Neuronal stem cell (in vitro differentiated cells): ENCODE results near the gene ANKRD60.

ENCODE experiments used
- DNase-seq: peaks from one replicate; pipeline ENCODE4 v3.0.0-alpha.2; 2013; ENCODE audit warnings: low spot score
- H2AFZ ChIP-seq: one replicate; pipeline ENCODE4 v1.6.1; 2013; ENCODE audit warnings: mild to moderate bottlenecking, low read length, inconsistent platforms
- H2AK5ac ChIP-seq: 2 replicates; pipeline ENCODE4 v1.6.1; 2013; ENCODE audit warnings: low read depth, mild to moderate bottlenecking, inconsistent platforms, low read length, moderate library complexity, mixed read lengths
- H2BK120ac ChIP-seq: 2 replicates; pipeline ENCODE4 v1.6.1; 2013; ENCODE audit warnings: low read depth, mild to moderate bottlenecking, inconsistent platforms, low read length, moderate library complexity, mixed read lengths
- H2BK12ac ChIP-seq: one replicate; pipeline ENCODE4 v1.6.1; 2013; ENCODE audit warnings: low read length, inconsistent platforms
- H2BK15ac ChIP-seq: 2 replicates; pipeline ENCODE4 v1.6.1; 2013; ENCODE audit warnings: mild to moderate bottlenecking, low read length, inconsistent platforms, mixed read lengths
- H2BK5ac ChIP-seq: one replicate; pipeline ENCODE4 v1.6.1; 2013; ENCODE audit warnings: inconsistent platforms, mild to moderate bottlenecking, low read length, moderate library complexity
- H3K14ac ChIP-seq: one replicate; pipeline ENCODE4 v1.6.1; 2013; ENCODE audit warnings: low read length, inconsistent platforms
- H3K18ac ChIP-seq: 2 replicates; pipeline ENCODE4 v1.6.1; 2013; ENCODE audit warnings: low read length, inconsistent platforms
- H3K23ac ChIP-seq: 2 replicates; pipeline ENCODE4 v1.6.1; 2013; ENCODE audit warnings: low read depth, mild to moderate bottlenecking, mixed read lengths, low read length, inconsistent platforms; ENCODE audit not compliant: poor library complexity
- H3K27ac ChIP-seq: replicated peaks from 3 replicates; pipeline ENCODE4 v1.5.1; 2013; ENCODE audit warnings: low read length, inconsistent platforms
- H3K27me3 ChIP-seq, 3 experiments: 2 replicates each; pipeline ENCODE4 v1.6.1; 2013; ENCODE audit warnings: low read length in 3 of 3, mild to moderate bottlenecking in 2 of 3, inconsistent platforms in 1 of 3, low read depth in 1 of 3, mixed read lengths in 1 of 3, moderate library complexity in 1 of 3; ENCODE audit not compliant: control insufficient read depth in 3 of 3, insufficient read depth in 3 of 3
- H3K36me3 ChIP-seq, 2 donors: replicated peaks in 1 of 2; 2 replicates each; pipeline ENCODE4 v1.6.1; 2013; ENCODE audit warnings: low read length in 2 of 2; ENCODE audit not compliant: control insufficient read depth in 2 of 2, insufficient read depth in 2 of 2
- H3K4ac ChIP-seq: 2 replicates; pipeline ENCODE4 v1.6.1; 2013; ENCODE audit warnings: inconsistent platforms, mild to moderate bottlenecking, low read length, moderate library complexity
- H3K4me1 ChIP-seq, 2 donors: 1 replicate in 1 of 2; 2 replicates in 1 of 2; pipeline ENCODE4 v1.6.1; 2013; ENCODE audit warnings: low read length in 2 of 2, low read depth in 1 of 2; ENCODE audit not compliant: control insufficient read depth in 2 of 2, insufficient read depth in 1 of 2
- H3K4me2 ChIP-seq: one replicate; pipeline ENCODE4 v1.6.1; 2013; ENCODE audit warnings: mild to moderate bottlenecking, low read length, inconsistent platforms; ENCODE audit not compliant: insufficient read depth, poor library complexity, severe bottlenecking
- H3K4me3 ChIP-seq, 2 donors: 2 replicates each; pipeline ENCODE4 v1.5.1; 2013; ENCODE audit warnings: low read length in 2 of 2, mild to moderate bottlenecking in 2 of 2, inconsistent platforms in 1 of 2, moderate library complexity in 1 of 2
- H3K79me1 ChIP-seq: one replicate; pipeline ENCODE4 v1.6.1; 2013; ENCODE audit warnings: low read depth, mild to moderate bottlenecking, inconsistent platforms, low read length, moderate library complexity
- H3K9ac ChIP-seq: one replicate; pipeline ENCODE4 v1.6.1; 2013; ENCODE audit warnings: mild to moderate bottlenecking, low read depth, low read length, inconsistent platforms; ENCODE audit not compliant: poor library complexity
- H3K9me3 ChIP-seq, 2 donors: replicated peaks in 1 of 2; 2 replicates each; pipeline versions ENCODE3 to v1.6.1; 2013; ENCODE audit warnings: low read length in 2 of 2, mild to moderate bottlenecking in 2 of 2, inconsistent platforms in 1 of 2, low read depth in 1 of 2, mixed read lengths in 1 of 2, moderate library complexity in 1 of 2; ENCODE audit not compliant: control insufficient read depth in 2 of 2, insufficient read depth in 1 of 2
- H4K8ac ChIP-seq: one replicate; pipeline ENCODE4 v1.6.1; 2013; ENCODE audit warnings: low read depth, mild to moderate bottlenecking, inconsistent platforms, low read length, moderate library complexity
- H4K91ac ChIP-seq: one replicate; pipeline ENCODE4 v1.6.1; 2013; ENCODE audit warnings: low read length, low read depth, mild to moderate bottlenecking, inconsistent platforms; ENCODE audit not compliant: poor library complexity
- WGBS, 2 donors: extraction: QIAGEN DNeasy Blood & Tissue Kit; methylation state at CpG; one replicate each; pipeline ENCODE4 v1.1.7; 2013; ENCODE audit warnings: missing lambda C conversion rate in 2 of 2, mixed read lengths in 1 of 2; ENCODE audit not compliant: insufficient read length in 2 of 2, insufficient replicate concordance in 1 of 2; ENCODE audit errors: extremely low coverage in 2 of 2; 5-methylcytosine and 5-hydroxymethylcytosine counted together

ANKRD60 gene

DNA sequence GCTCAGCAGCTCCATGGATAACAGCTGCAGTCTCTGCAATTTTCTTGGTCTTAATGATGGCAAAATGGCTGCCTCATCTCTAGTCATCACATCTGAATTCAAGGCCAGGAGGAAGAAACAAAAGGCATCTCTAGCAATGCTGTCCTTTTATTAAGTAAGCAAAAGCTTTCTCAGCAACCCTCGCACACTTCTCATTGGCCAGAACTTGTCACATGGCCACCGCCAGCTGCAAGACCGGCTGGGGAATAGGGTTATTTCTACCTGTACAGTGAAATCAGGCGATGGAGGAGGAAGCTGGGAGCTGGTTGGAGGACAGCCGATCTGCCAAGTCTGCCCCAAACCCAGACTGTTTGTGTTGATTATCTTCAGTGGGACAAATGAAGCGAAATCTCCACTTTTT lies 33.4 kb downstream of the ANKRD60 start:
- Histone ChIP-seq H2BK5ac (no peak overlapping the region), H3K27ac (no peak overlapping the region), H2AK5ac (no peak overlapping the region), H3K4me2 (no peak overlapping the region), H2BK120ac (no peak overlapping the region), H4K91ac (no peak overlapping the region), H3K27me3 (peaks cover 0 to 2% (median 0%) of the 10 kb centered on the region in 3 experiments), H3K4me1 (no peaks in the 10 kb centered on the region), H3K79me1 (no peaks in the 10 kb centered on the region), H3K4ac (no peak overlapping the region), H3K9ac (no peak overlapping the region), H3K9me3 (no peaks in the 10 kb centered on the region), H4K8ac (no peak overlapping the region), H2BK15ac (no peak overlapping the region), H3K18ac (no peak overlapping the region), H3K23ac (no peak overlapping the region), H3K36me3 (no peaks in the 10 kb centered on the region), H2AFZ (no peak overlapping the region), H3K4me3 (no peak overlapping the region), H2BK12ac (no peak overlapping the region), H3K14ac (no peak overlapping the region)
- no CpG with 5 or more reads among the region's 6 CpGs for WGBS, 2 donors
- DNase-seq: no peak

GRCh38 chr20:58194175-58194791 lies 34.2 kb downstream of the ANKRD60 start:
- Histone ChIP-seq H4K91ac (no peak overlapping the region), H3K9me3 (no peaks in the 10 kb centered on the region), H2BK120ac (no peak overlapping the region), H2BK12ac (no peak overlapping the region), H2BK15ac (no peak overlapping the region), H3K4me3 (no peak overlapping the region), H3K36me3 (no peaks in the 10 kb centered on the region), H3K27me3 (peaks cover 0 to 2% (median 0%) of the 10 kb centered on the region in 3 experiments), H3K4me1 (no peaks in the 10 kb centered on the region), H3K23ac (no peak overlapping the region), H3K9ac (no peak overlapping the region), H3K27ac (no peak overlapping the region), H2AK5ac (no peak overlapping the region), H3K79me1 (no peaks in the 10 kb centered on the region), H2AFZ (no peak overlapping the region), H2BK5ac (no peak overlapping the region), H4K8ac (no peak overlapping the region), H3K18ac (no peak overlapping the region), H3K14ac (no peak overlapping the region), H3K4ac (no peak overlapping the region), H3K4me2 (no peak overlapping the region)
- DNase-seq: no peak
- no CpG with 5 or more reads among the region's 7 CpGs for WGBS, 2 donors

DNA sequence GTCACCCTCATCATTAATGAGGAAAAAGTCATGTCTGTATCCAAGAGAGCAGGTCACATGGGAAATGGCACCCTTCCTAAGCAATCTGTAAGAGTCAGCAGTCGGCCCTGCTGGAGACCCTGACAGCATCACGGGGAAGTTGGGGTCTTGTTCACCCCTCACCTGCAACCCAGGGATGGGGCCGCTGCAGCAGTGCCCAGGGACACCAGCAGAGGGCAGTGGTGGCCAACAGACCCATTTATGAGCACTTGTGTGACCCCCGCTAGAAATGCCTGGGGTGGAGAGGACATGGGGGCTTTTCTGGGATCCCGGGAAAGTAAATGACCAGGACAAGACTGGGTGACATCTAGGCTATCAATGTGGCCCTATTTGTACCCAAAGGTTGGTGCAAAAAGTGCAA lies 35.9 kb downstream of the ANKRD60 start:
- no CpG with 5 or more reads among the region's 5 CpGs for WGBS, 2 donors
- no peak overlapping the region for H3K4me3 ChIP-seq

GRCh38 chr20:58192065-58192464 lies 36.4 kb downstream of the ANKRD60 start:
- no peaks in the 10 kb centered on the region for H3K9me3 ChIP-seq
- H3K4ac ChIP-seq: no peak overlapping the region
- WGBS, 2 donors: no CpG with 5 or more reads among the region's 10 CpGs
- no peak overlapping the region for H2BK120ac ChIP-seq
- no peak overlapping the region for H2AFZ ChIP-seq
- no peak overlapping the region for H2BK15ac ChIP-seq
- no peaks in the 10 kb centered on the region for H3K36me3 ChIP-seq
- H2AK5ac ChIP-seq: no peak overlapping the region
- H3K27me3 ChIP-seq: peaks cover 0 to 2% (median 0%) of the 10 kb centered on the region in 3 experiments
- no peak overlapping the region for H3K4me2 ChIP-seq
- H3K9ac ChIP-seq: no peak overlapping the region
- no peak overlapping the region for H2BK5ac ChIP-seq
- H4K91ac ChIP-seq: no peak overlapping the region
- DNase-seq: no peak
- no peaks in the 10 kb centered on the region for H3K4me1 ChIP-seq
- no peak overlapping the region for H3K27ac ChIP-seq
- no peak overlapping the region for H4K8ac ChIP-seq
- H3K18ac ChIP-seq: no peak overlapping the region
- H3K79me1 ChIP-seq: no peaks in the 10 kb centered on the region
- no peak overlapping the region for H2BK12ac ChIP-seq
- H3K4me3 ChIP-seq: no peak overlapping the region
- H3K23ac ChIP-seq: no peak overlapping the region
- H3K14ac ChIP-seq: no peak overlapping the region

More for the DNA sequence above, 35.9 kb downstream of the ANKRD60 start:
- H3K18ac ChIP-seq: no peak overlapping the region
- H3K79me1 ChIP-seq: no peaks in the 10 kb centered on the region
- no peak overlapping the region for H2BK15ac ChIP-seq
- no peaks in the 10 kb centered on the region for H3K9me3 ChIP-seq
- H3K9ac ChIP-seq: no peak overlapping the region
- no peaks in the 10 kb centered on the region for H3K4me1 ChIP-seq
- H2AK5ac ChIP-seq: no peak overlapping the region
- H3K23ac ChIP-seq: no peak overlapping the region
- no peak overlapping the region for H3K4me2 ChIP-seq
- H2BK5ac ChIP-seq: no peak overlapping the region
- H3K4ac ChIP-seq: no peak overlapping the region
- H2BK12ac ChIP-seq: no peak overlapping the region
- H3K27ac ChIP-seq: no peak overlapping the region
- no peak overlapping the region for H2AFZ ChIP-seq
- no peak overlapping the region for H4K91ac ChIP-seq
- no peak overlapping the region for H3K14ac ChIP-seq
- H2BK120ac ChIP-seq: no peak overlapping the region
- peaks cover 0 to 2% (median 0%) of the 10 kb centered on the region in 3 experiments for H3K27me3 ChIP-seq
- H3K36me3 ChIP-seq: no peaks in the 10 kb centered on the region
- DNase-seq: no peak
- H4K8ac ChIP-seq: no peak overlapping the region
